Tibial nerve (tissue), 4 donors: ENCODE data around the gene TRMT61A. TPM values are rescaled to one million over a fixed set of nuclear protein-coding genes. Genes with fewer than 3 reads are reported as not detected.

Experiments
- DNase-seq, 2 donors: peaks; one replicate each; pipeline ENCODE4 v3.0.0-alpha.2; 2019; ENCODE audit warnings: low spot score in 2 of 2
- H3K27ac ChIP-seq, 4 donors: fragments of 200-600 bp; sonication (generic) in 3 of 4; one replicate each; pipeline ENCODE4 v1.5.1; 2017 to 2019; ENCODE audit warnings: mild to moderate bottlenecking in 1 of 4
- H3K27me3 ChIP-seq, 2 donors: fragments of 200-600 bp; sonication (generic) in 1 of 2; one replicate each; pipeline versions ENCODE4 v1.5.1 to v1.6.0; 2017 to 2019
- H3K36me3 ChIP-seq, 3 donors: fragments of 200-600 bp; sonication (generic); one replicate each; pipeline ENCODE4 v1.5.1; 2018 to 2019
- H3K4me1 ChIP-seq, 4 donors: fragments of 200-600 bp; sonication (generic) in 3 of 4; one replicate each; pipeline ENCODE4 v1.5.1; 2017 to 2019
- H3K4me3 ChIP-seq, 4 donors: fragments of 200-600 bp; sonication (generic) in 3 of 4; one replicate each; pipeline ENCODE4 v1.5.1; 2017 to 2019; ENCODE audit warnings: mild to moderate bottlenecking in 1 of 4, moderate library complexity in 1 of 4
- H3K9me3 ChIP-seq, 4 donors: fragments of 200-600 bp; sonication (generic) in 3 of 4; one replicate each; pipeline ENCODE4 v1.5.1; 2017 to 2019
- CTCF ChIP-seq, 5 experiments: fragments of 200-600 bp in 3 of 5; fragments of 450-650 bp in 2 of 5; sonication (generic) in 3 of 5; IDR thresholded peaks; one replicate each; pipeline ENCODE4 v1.5.1; 2016 to 2019; ENCODE audit warnings: antibody characterized with exemption in 5 of 5, mild to moderate bottlenecking in 3 of 5, moderate library complexity in 2 of 5
- EP300 ChIP-seq, 2 donors: sonication (generic); formaldehyde crosslinking; IDR thresholded peaks; one replicate each; pipeline ENCODE4 v1.6.1; 2017; ENCODE audit warnings: antibody characterized with exemption in 2 of 2, mild to moderate bottlenecking in 1 of 2
- POLR2A ChIP-seq, 2 donors: fragments of 450-650 bp; IDR thresholded peaks; one replicate each; pipeline ENCODE4 v1.6.1; 2017; ENCODE audit warnings: antibody characterized with exemption in 2 of 2, mild to moderate bottlenecking in 2 of 2, moderate library complexity in 2 of 2
- WGBS, 2 donors: methylation state at CpG; one replicate each; pipeline ENCODE4 v1.1.5; 2018; 5-methylcytosine and 5-hydroxymethylcytosine counted together
- total RNA-seq, 4 donors: library from RNA; depleted of rRNA; stranded (reverse); fragments of >200 nt; gene quantifications; one replicate each; pipeline ENCODE4 v1.1.0, GENCODE V29; 2016

Gene TRMT61A
- total RNA-seq, 4 donors from 2014 or later: 17.9 to 32.4 (median 22.4) TPM

GRCh38 chr14:103546652-103547454 lies 17.9 kb downstream of the TRMT61A start:
- peak in 1 of 2 donors; percentile 9 for TF ChIP-seq EP300 (IDR thresholded peaks at IDR 0.05)
- TF ChIP-seq CTCF (IDR thresholded peaks at IDR 0.05): peak; percentile 78 to 99 (median 94)
- no peak for TF ChIP-seq POLR2A (IDR thresholded peaks at IDR 0.05)
- Histone ChIP-seq H3K9me3 (no peaks in the 10 kb centered on the region), H3K4me1 (peaks cover 26 to 98% (median 69%) of the 10 kb centered on the region in 4 donors), H3K4me3 (no peak overlapping the region), H3K27me3 (no peaks in the 10 kb centered on the region), H3K36me3 (no peaks in the 10 kb centered on the region), H3K27ac (peak overlapping the region in 1 of 4 donors; percentile 94)
- 5 to 21% methylated on average over 10 to 19 of the region's 21 CpGs for WGBS, 2 donors
- peak in 1 of 2 donors; percentile 70 for DNase-seq

GRCh38 chr14:103547455-103547940 lies 18.5 kb downstream of the TRMT61A start:
- Histone ChIP-seq H3K9me3 (no peaks in the 10 kb centered on the region), H3K27me3 (no peaks in the 10 kb centered on the region), H3K4me3 (no peak overlapping the region), H3K27ac (peak overlapping the region in 1 of 4 donors; percentile 94), H3K4me1 (peaks cover 20 to 98% (median 68%) of the 10 kb centered on the region in 4 donors), H3K36me3 (no peaks in the 10 kb centered on the region)
- no peak for DNase-seq
- 84% methylated on average over 9 to 11 of the region's 11 CpGs for WGBS, 2 donors
- TF ChIP-seq POLR2A (IDR thresholded peaks at IDR 0.05) (no peak), CTCF (IDR thresholded peaks at IDR 0.05) (no peak), EP300 (IDR thresholded peaks at IDR 0.05) (no peak)

- peak overlapping the region in 1 of 4 donors; percentile 91 for H3K27ac ChIP-seq
- 82 to 88% methylated on average over 18 of the region's 18 CpGs for WGBS, 2 donors
- H3K4me3 ChIP-seq: no peak overlapping the region
- no peaks in the 10 kb centered on the region for H3K36me3 ChIP-seq
- H3K4me1 ChIP-seq: peaks cover 19 to 98% (median 66%) of the 10 kb centered on the region in 4 donors
- TF ChIP-seq CTCF (IDR thresholded peaks at IDR 0.05): no peak
- no peak for TF ChIP-seq POLR2A (IDR thresholded peaks at IDR 0.05)
- TF ChIP-seq EP300 (IDR thresholded peaks at IDR 0.05): no peak
- H3K9me3 ChIP-seq: no peaks in the 10 kb centered on the region
- DNase-seq: no peak
- no peaks in the 10 kb centered on the region for H3K27me3 ChIP-seq
These were observed 19.0 kb downstream of the TRMT61A start for GRCh38 chr14:103547941-103548462.

- Histone ChIP-seq H3K36me3 (no peaks in the 10 kb centered on the region), H3K27me3 (no peaks in the 10 kb centered on the region), H3K4me1 (peaks cover 12 to 93% (median 59%) of the 10 kb centered on the region in 4 donors), H3K4me3 (no peak overlapping the region), H3K9me3 (no peaks in the 10 kb centered on the region), H3K27ac (peak overlapping the region; percentile 80 to 91 (median 86))
- no peak for DNase-seq
- TF ChIP-seq POLR2A (IDR thresholded peaks at IDR 0.05): no peak
- no peak for TF ChIP-seq EP300 (IDR thresholded peaks at IDR 0.05)
- no peak for TF ChIP-seq CTCF (IDR thresholded peaks at IDR 0.05)
- 91 to 93% methylated on average over 18 to 25 of the region's 27 CpGs for WGBS, 2 donors
These were observed 19.7 kb downstream of the TRMT61A start for GRCh38 chr14:103548463-103549351.
